CD14-positive monocyte (primary cell): ENCODE data around the gene SH3BP5L. TPM values are rescaled to one million over a fixed set of nuclear protein-coding genes. Genes with fewer than 3 reads are reported as not detected.
A peak's percentile ranks its signal among the peaks of the same experiment; 100 is the strongest.

Experiments
- DNase-seq, 3 donors: peaks; one replicate each; pipeline ENCODE4 v3.0.0-alpha.2; 2011 to 2022
- H2AFZ ChIP-seq: 2 replicates; pipeline ENCODE4 v1.6.0; 2012; ENCODE audit warnings: mild to moderate bottlenecking, low read depth, low read length, inconsistent platforms; ENCODE audit not compliant: insufficient read depth, poor library complexity, severe bottlenecking
- H3K27ac ChIP-seq, 2 donors: 1 replicate in 1 of 2; 2 replicates in 1 of 2; pipeline ENCODE4 v1.5.1; 2012 to 2013; ENCODE audit warnings: low read length in 2 of 2, control low read depth in 1 of 2, inconsistent platforms in 1 of 2, low read depth in 1 of 2, mild to moderate bottlenecking in 1 of 2
- H3K27me3 ChIP-seq, 2 donors: one replicate each; pipeline versions ENCODE4 v1.6.0 to v1.6.1; 2011 to 2013; ENCODE audit warnings: low read length in 2 of 2; ENCODE audit not compliant: control insufficient read depth in 2 of 2, insufficient read depth in 2 of 2
- H3K36me3 ChIP-seq, 2 donors: replicated peaks in 1 of 2; 1 replicate in 1 of 2; 2 replicates in 1 of 2; pipeline versions ENCODE4 v1.5.1 to v1.6.1; 2012 to 2013; ENCODE audit warnings: low read length in 2 of 2, control low read depth in 1 of 2, inconsistent platforms in 1 of 2, mild to moderate bottlenecking in 1 of 2; ENCODE audit not compliant: insufficient read depth in 2 of 2, control insufficient read depth in 1 of 2
- H3K4me1 ChIP-seq, 2 donors: 1 replicate in 1 of 2; 2 replicates in 1 of 2; pipeline versions ENCODE4 v1.5.1 to v1.6.1; 2012 to 2013; ENCODE audit warnings: low read length in 2 of 2, control low read depth in 1 of 2, inconsistent platforms in 1 of 2, mild to moderate bottlenecking in 1 of 2, moderate library complexity in 1 of 2; ENCODE audit not compliant: insufficient read depth in 2 of 2, control insufficient read depth in 1 of 2
- H3K4me2 ChIP-seq: replicated peaks from 2 replicates; pipeline ENCODE3; 2012; ENCODE audit warnings: low read length, moderate library complexity, mild to moderate bottlenecking; ENCODE audit not compliant: poor library complexity, severe bottlenecking; ENCODE audit errors: extremely low read depth
- H3K4me3 ChIP-seq, 3 experiments: fragments of 200-600 bp in 1 of 3; sonication (generic) in 1 of 3; replicated peaks in 1 of 3; 1 replicate in 2 of 3; 2 replicates in 1 of 3; pipeline ENCODE4 v1.5.1; 2011 to 2013; ENCODE audit warnings: low read length in 3 of 3, mild to moderate bottlenecking in 3 of 3, control low read depth in 2 of 3, low read depth in 2 of 3, inconsistent platforms in 1 of 3, moderate library complexity in 1 of 3
- H3K79me2 ChIP-seq: 2 replicates; pipeline ENCODE4 v1.6.0; 2012; ENCODE audit warnings: mild to moderate bottlenecking, control low read depth, inconsistent platforms, low read length, moderate library complexity; ENCODE audit not compliant: insufficient read depth
- H3K9ac ChIP-seq: 2 replicates; pipeline ENCODE4 v1.6.0; 2017; ENCODE audit warnings: low read length, mild to moderate bottlenecking; ENCODE audit not compliant: insufficient read depth, poor library complexity, severe bottlenecking
- H3K9me3 ChIP-seq, 2 donors: replicated peaks in 1 of 2; 1 replicate in 1 of 2; 2 replicates in 1 of 2; pipeline versions ENCODE4 v1.5.1 to v1.6.1; 2012 to 2013; ENCODE audit warnings: low read length in 2 of 2, control low read depth in 1 of 2; ENCODE audit not compliant: control insufficient read depth in 1 of 2, insufficient read depth in 1 of 2
- H4K20me1 ChIP-seq: 2 replicates; pipeline ENCODE4 v1.6.0; 2012; ENCODE audit warnings: mild to moderate bottlenecking, low read length, control low read depth, moderate library complexity; ENCODE audit not compliant: insufficient read depth
- H3K27ac Mint-ChIP-seq, 7 donors: one replicate each; pipeline ENCODE4 v1.8.0; 2020; ENCODE audit warnings: mild to moderate bottlenecking in 7 of 7, mixed read lengths in 7 of 7, moderate library complexity in 6 of 7, inconsistent platforms in 2 of 7
- H3K27me3 Mint-ChIP-seq, 3 donors: one replicate each; pipeline ENCODE4 v1.8.0; 2021 to 2022; ENCODE audit warnings: low read depth in 3 of 3, mild to moderate bottlenecking in 3 of 3, mixed read lengths in 3 of 3, moderate library complexity in 3 of 3, inconsistent platforms in 1 of 3
- H3K36me3 Mint-ChIP-seq, 2 donors: one replicate each; pipeline ENCODE4 v1.8.0; 2020; ENCODE audit warnings: mixed read lengths in 2 of 2, inconsistent platforms in 1 of 2, mild to moderate bottlenecking in 1 of 2
- H3K4me1 Mint-ChIP-seq: one replicate; pipeline ENCODE4 v1.8.0; 2020; ENCODE audit warnings: mild to moderate bottlenecking, mixed read lengths
- H3K4me3 Mint-ChIP-seq, 2 donors: one replicate each; pipeline ENCODE4 v1.8.0; 2020; ENCODE audit warnings: mild to moderate bottlenecking in 2 of 2, mixed read lengths in 2 of 2, moderate library complexity in 1 of 2
- H3K9me3 Mint-ChIP-seq, 7 donors: one replicate each; pipeline ENCODE4 v1.8.0; 2020 to 2022; ENCODE audit warnings: mixed read lengths in 7 of 7, mild to moderate bottlenecking in 6 of 7, moderate library complexity in 6 of 7, inconsistent platforms in 2 of 7
- WGBS: methylation state at CpG from one replicate; pipeline ENCODE4 v1.1.5; 2013; ENCODE audit warnings: missing lambda C conversion rate; ENCODE audit not compliant: insufficient coverage; 5-methylcytosine and 5-hydroxymethylcytosine counted together
- intact Hi-C, 2 donors: fragments of 100-400 bp; cut with micrococcal nuclease; formaldehyde crosslinking; loops; one replicate each; pipeline versions ENCODE4 v1.15.0 to v1.15.1; 2023
- polyA plus RNA-seq, 3 donors: library from polyadenylated mRNA; depleted of rRNA in 1 of 3; unstranded in 2 of 3; stranded (reverse) in 1 of 3; fragments of 300-500 nt in 2 of 3; fragments of >200 nt in 1 of 3; fragmentation: Illumina TruSeq in 2 of 3; gene quantifications; 1 replicate in 2 of 3; 2 replicates in 1 of 3; pipeline ENCODE4 v1.2.3, GENCODE V29; 2012 to 2021
- TF ChIP-seq, protein P1 (sequence below): fragments of 200-600 bp; IDR thresholded peaks from one replicate; pipeline ENCODE4 v1.8.0; 2022; ENCODE audit warnings: antibody characterized with exemption, mild to moderate bottlenecking

The SH3BP5L gene
- polyA plus RNA-seq, 3 donors, result 4.0 to 15.7 (median 4.3) TPM

- H3K27ac ChIP-seq, result peak overlapping the region in 1 of 2 donors; percentile 2
- H4K20me1 ChIP-seq, result no peaks in the 10 kb centered on the region
- Mint-ChIP-seq H3K27ac (peak overlapping the region in 3 of 7 donors; percentile 5 to 51 (median 26)), H3K36me3 (peaks cover 0 to 2% of the 10 kb centered on the region in 2 donors), H3K4me1 (peaks cover 20% of the 10 kb centered on the region), H3K9me3 (peaks cover 15 to 36% (median 23%) of the 10 kb centered on the region in 7 donors), H3K27me3 (no peaks in the 10 kb centered on the region), H3K4me3 (peak overlapping the region in 1 of 2 donors; percentile 58)
- peak overlapping the region; percentile 18 for H2AFZ ChIP-seq
- intact Hi-C loops, result no loop called here
- no peak for DNase-seq
- H3K27me3 ChIP-seq, result no peaks in the 10 kb centered on the region
- H3K4me1 ChIP-seq, result peaks cover 9 to 11% of the 10 kb centered on the region in 2 donors
- H3K36me3 ChIP-seq, result no peaks in the 10 kb centered on the region
- TF ChIP-seq, protein P1, sequence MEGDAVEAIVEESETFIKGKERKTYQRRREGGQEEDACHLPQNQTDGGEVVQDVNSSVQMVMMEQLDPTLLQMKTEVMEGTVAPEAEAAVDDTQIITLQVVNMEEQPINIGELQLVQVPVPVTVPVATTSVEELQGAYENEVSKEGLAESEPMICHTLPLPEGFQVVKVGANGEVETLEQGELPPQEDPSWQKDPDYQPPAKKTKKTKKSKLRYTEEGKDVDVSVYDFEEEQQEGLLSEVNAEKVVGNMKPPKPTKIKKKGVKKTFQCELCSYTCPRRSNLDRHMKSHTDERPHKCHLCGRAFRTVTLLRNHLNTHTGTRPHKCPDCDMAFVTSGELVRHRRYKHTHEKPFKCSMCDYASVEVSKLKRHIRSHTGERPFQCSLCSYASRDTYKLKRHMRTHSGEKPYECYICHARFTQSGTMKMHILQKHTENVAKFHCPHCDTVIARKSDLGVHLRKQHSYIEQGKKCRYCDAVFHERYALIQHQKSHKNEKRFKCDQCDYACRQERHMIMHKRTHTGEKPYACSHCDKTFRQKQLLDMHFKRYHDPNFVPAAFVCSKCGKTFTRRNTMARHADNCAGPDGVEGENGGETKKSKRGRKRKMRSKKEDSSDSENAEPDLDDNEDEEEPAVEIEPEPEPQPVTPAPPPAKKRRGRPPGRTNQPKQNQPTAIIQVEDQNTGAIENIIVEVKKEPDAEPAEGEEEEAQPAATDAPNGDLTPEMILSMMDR, result no peak
- H3K9me3 ChIP-seq, result peaks cover 15 to 23% of the 10 kb centered on the region in 2 donors
- H3K4me3 ChIP-seq, result no peak overlapping the region
- no peaks in the 10 kb centered on the region for H3K79me2 ChIP-seq
- no peak overlapping the region for H3K9ac ChIP-seq
- no peak overlapping the region for H3K4me2 ChIP-seq
- 92% methylated on average over 2 of the region's 2 CpGs for WGBS
These were observed 46.8 kb downstream of the SH3BP5L start for GRCh38 chr1:248778906-248779305.

GRCh38 chr1:248776991-248777390 is 48.7 kb downstream of the SH3BP5L start:
- H3K27ac Mint-ChIP-seq, result no peak overlapping the region
- no peak overlapping the region for H3K4me3 ChIP-seq

More at GRCh38 chr1:248776991-248777390, 48.7 kb downstream of the SH3BP5L start:
- H3K4me1 ChIP-seq, result peaks cover 9 to 11% of the 10 kb centered on the region in 2 donors
- intact Hi-C loops, result no loop called here
- H3K27me3 ChIP-seq, result no peaks in the 10 kb centered on the region
- no peak overlapping the region for H2AFZ ChIP-seq
- TF ChIP-seq, protein P1, result no peak
- no peaks in the 10 kb centered on the region for H3K36me3 ChIP-seq
- H3K36me3 Mint-ChIP-seq, result peaks cover 0 to 2% of the 10 kb centered on the region in 2 donors
- no peak for DNase-seq
- no peaks in the 10 kb centered on the region for H4K20me1 ChIP-seq
- H3K79me2 ChIP-seq, result no peaks in the 10 kb centered on the region
- H3K4me2 ChIP-seq, result no peak overlapping the region
- no peaks in the 10 kb centered on the region for H3K27me3 Mint-ChIP-seq
- peaks cover 16% of the 10 kb centered on the region for H3K4me1 Mint-ChIP-seq
- H3K4me3 Mint-ChIP-seq, result no peak overlapping the region
- no peak overlapping the region for H3K27ac ChIP-seq
- H3K9me3 Mint-ChIP-seq, result peaks cover 15 to 36% (median 23%) of the 10 kb centered on the region in 7 donors
- H3K9ac ChIP-seq, result no peak overlapping the region
- H3K9me3 ChIP-seq, result peaks cover 15 to 23% of the 10 kb centered on the region in 2 donors
